Measurements from ENCODE around the gene PTP4A2.

DNA sequence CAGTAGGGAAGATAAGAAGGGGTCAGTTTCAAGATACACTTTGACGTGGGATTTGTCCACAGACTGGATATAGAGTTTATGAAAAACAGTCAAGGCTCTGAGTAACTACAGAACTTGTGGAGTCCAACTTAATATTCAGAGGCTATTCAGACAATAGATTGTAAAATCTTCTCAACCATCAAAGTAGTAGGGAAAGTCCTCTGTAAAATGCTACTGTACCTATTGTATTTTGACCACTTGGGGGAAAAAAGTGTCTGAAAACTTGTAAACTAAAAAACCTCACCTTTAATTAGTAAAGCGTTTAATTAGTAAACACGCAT, 10.5 kb downstream of the PTP4A2 start:
- TF ChIP-seq, protein P1, sequence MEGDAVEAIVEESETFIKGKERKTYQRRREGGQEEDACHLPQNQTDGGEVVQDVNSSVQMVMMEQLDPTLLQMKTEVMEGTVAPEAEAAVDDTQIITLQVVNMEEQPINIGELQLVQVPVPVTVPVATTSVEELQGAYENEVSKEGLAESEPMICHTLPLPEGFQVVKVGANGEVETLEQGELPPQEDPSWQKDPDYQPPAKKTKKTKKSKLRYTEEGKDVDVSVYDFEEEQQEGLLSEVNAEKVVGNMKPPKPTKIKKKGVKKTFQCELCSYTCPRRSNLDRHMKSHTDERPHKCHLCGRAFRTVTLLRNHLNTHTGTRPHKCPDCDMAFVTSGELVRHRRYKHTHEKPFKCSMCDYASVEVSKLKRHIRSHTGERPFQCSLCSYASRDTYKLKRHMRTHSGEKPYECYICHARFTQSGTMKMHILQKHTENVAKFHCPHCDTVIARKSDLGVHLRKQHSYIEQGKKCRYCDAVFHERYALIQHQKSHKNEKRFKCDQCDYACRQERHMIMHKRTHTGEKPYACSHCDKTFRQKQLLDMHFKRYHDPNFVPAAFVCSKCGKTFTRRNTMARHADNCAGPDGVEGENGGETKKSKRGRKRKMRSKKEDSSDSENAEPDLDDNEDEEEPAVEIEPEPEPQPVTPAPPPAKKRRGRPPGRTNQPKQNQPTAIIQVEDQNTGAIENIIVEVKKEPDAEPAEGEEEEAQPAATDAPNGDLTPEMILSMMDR (conservative IDR thresholded peaks at IDR 0.05; ENCODE audit: low read length), result no peak
- no peak for TF ChIP-seq EZH2phosphoT487 (IDR thresholded peaks at IDR 0.05; ENCODE audit: borderline replicate concordance)
